Endothelial cell of umbilical vein (primary cell): ENCODE measurements around the gene ATP10B. TPM values are rescaled to one million over a fixed set of nuclear protein-coding genes. Genes with fewer than 3 reads are reported as not detected.
A peak's percentile ranks its signal among the peaks of the same experiment; 100 is the strongest.

ENCODE experiments used
- BruUV-seq: library from RNA; stranded (reverse); fragments of 400-500 nt; replicated peaks from 2 replicates; lab custom pipeline; 2021; lab: Mats Ljungman, UMichigan
- CTCF ChIA-PET: fragments of 300-600, 350-600 bp; sonication (Branson Sonifier 250); formaldehyde crosslinking; loops from one replicate; lab custom pipeline; 2021; ENCODE audit warnings: antibody characterized with exemption, inconsistent platforms; lab: Charles Lee
- POLR2A ChIA-PET: fragments of 300-600, 350-600 bp; sonication (Branson Sonifier 250); formaldehyde crosslinking; loops from one replicate; lab custom pipeline; 2021; ENCODE audit warnings: antibody characterized with exemption, inconsistent platforms; lab: Charles Lee
- DNase-seq: peaks from one replicate; pipeline ENCODE4 v3.0.0-alpha.2; 2011; ENCODE audit warnings: low read depth, low spot score
- FAIRE-seq: peaks from 2 replicates; lab custom pipeline; 2011; peaks lifted over from hg19 to GRCh38; lab: Jason Lieb, UNC
- H2AFZ ChIP-seq: 2 replicates; pipeline ENCODE4 v1.6.0; 2012; ENCODE audit warnings: low read depth, low read length, control low read depth, inconsistent platforms
- H3K27ac ChIP-seq: 2 replicates; pipeline ENCODE4 v1.5.1; 2011; ENCODE audit warnings: low read depth, mild to moderate bottlenecking, control low read depth, low read length, moderate library complexity; ENCODE audit not compliant: insufficient read depth
- H3K27me3 ChIP-seq, 2 experiments: 2 replicates each; pipeline versions ENCODE4 v1.6.0 to v1.6.1; 2011; ENCODE audit warnings: low read length in 2 of 2, mixed read lengths in 1 of 2; ENCODE audit not compliant: control insufficient read depth in 2 of 2, insufficient read depth in 2 of 2
- H3K36me3 ChIP-seq, 2 experiments: 2 replicates in 1 of 2; 3 replicates in 1 of 2; pipeline ENCODE4 v1.5.1; 2011; ENCODE audit warnings: low read length in 2 of 2, mild to moderate bottlenecking in 1 of 2, moderate library complexity in 1 of 2; ENCODE audit not compliant: control insufficient read depth in 2 of 2, insufficient read depth in 2 of 2; ENCODE audit errors: extremely low read depth in 1 of 2
- H3K4me1 ChIP-seq: 3 replicates; pipeline ENCODE4 v1.5.1; 2011; ENCODE audit warnings: mild to moderate bottlenecking, low read length; ENCODE audit not compliant: control insufficient read depth, insufficient read depth; ENCODE audit errors: extremely low read depth
- H3K4me2 ChIP-seq: 2 replicates; pipeline ENCODE4 v1.6.1; 2011; ENCODE audit warnings: low read length, control low read depth, mixed read lengths; ENCODE audit not compliant: insufficient read depth
- H3K4me3 ChIP-seq, 3 experiments: fragments of 200-600 bp in 1 of 3; sonication (generic), shearing (Covaris generic) in 1 of 3; replicated peaks in 1 of 3; 2 replicates each; pipeline ENCODE4 v1.5.1; 2011 to 2016; ENCODE audit warnings: control low read depth in 3 of 3, low read length in 3 of 3, mild to moderate bottlenecking in 2 of 3, inconsistent platforms in 1 of 3, low read depth in 1 of 3, moderate library complexity in 1 of 3; ENCODE audit not compliant: insufficient read depth in 1 of 3
- H3K79me2 ChIP-seq: 2 replicates; pipeline ENCODE4 v1.6.0; 2012; ENCODE audit warnings: low read length, inconsistent platforms; ENCODE audit not compliant: control insufficient read depth, insufficient read depth
- H3K9ac ChIP-seq: replicated peaks from 2 replicates; pipeline ENCODE3; 2011; ENCODE audit warnings: low read length, control low read depth; ENCODE audit not compliant: insufficient read depth; ENCODE audit errors: extremely low read depth
- H3K9me1 ChIP-seq: replicated peaks from 3 replicates; pipeline ENCODE4 v1.6.0; 2011; ENCODE audit warnings: mild to moderate bottlenecking, low read length; ENCODE audit not compliant: control insufficient read depth, insufficient read depth; ENCODE audit errors: extremely low read depth
- H3K9me3 ChIP-seq: replicated peaks from 2 replicates; pipeline ENCODE4 v1.5.1; 2012; ENCODE audit warnings: low read length, inconsistent platforms; ENCODE audit not compliant: control insufficient read depth, insufficient read depth
- H4K20me1 ChIP-seq: replicated peaks from 2 replicates; pipeline ENCODE3; 2011; ENCODE audit warnings: mild to moderate bottlenecking, low read length; ENCODE audit not compliant: control insufficient read depth, insufficient read depth; ENCODE audit errors: extremely low read depth
- EZH2 ChIP-seq: IDR thresholded peaks from 2 replicates; pipeline ENCODE4 v1.6.1; 2012; ENCODE audit warnings: borderline replicate concordance, low read depth, mild to moderate bottlenecking, moderate library complexity, low read length, inconsistent platforms; ENCODE audit not compliant: severe bottlenecking
- FOS ChIP-seq: IDR thresholded peaks from 2 replicates; pipeline ENCODE4 v1.6.1; 2011; ENCODE audit warnings: mild to moderate bottlenecking, low read length, moderate library complexity, borderline replicate concordance; ENCODE audit not compliant: insufficient read depth
- GATA2 ChIP-seq: IDR thresholded peaks from 2 replicates; pipeline ENCODE4 v1.7.0; 2011; ENCODE audit warnings: low read depth, mild to moderate bottlenecking, moderate library complexity, mixed read lengths, low read length; ENCODE audit not compliant: insufficient read length, insufficient read depth
- MYC ChIP-seq: IDR thresholded peaks from one replicate; pipeline ENCODE4 v1.6.1; 2011; ENCODE audit warnings: mild to moderate bottlenecking, low read depth, low read length
- POLR2A ChIP-seq: IDR thresholded peaks from 2 replicates; pipeline ENCODE4 v1.6.1; 2012; ENCODE audit warnings: low read depth, mild to moderate bottlenecking, control low read depth, low read length
- POLR2AphosphoS5 ChIP-seq: IDR thresholded peaks from 2 replicates; pipeline ENCODE4 v1.6.1; 2012; ENCODE audit warnings: low read depth, mild to moderate bottlenecking, control low read depth, low read length, moderate library complexity; ENCODE audit not compliant: insufficient read depth
- dilution Hi-C: fragments of 300-500 bp; cut with MboI; formaldehyde crosslinking; loops from one replicate; pipeline ENCODE4 v1.15.0; 2019; ENCODE audit warnings: low sequenced_read_pairs; ENCODE audit not compliant: extremely low pct_ligation_motif_present
- intact Hi-C: fragments of 100-400 bp; cut with micrococcal nuclease; formaldehyde crosslinking; loops from one replicate; pipeline ENCODE4 v1.10.0; 2022
- polyA plus RNA-seq, 4 experiments: library from polyadenylated mRNA; depleted of rRNA in 3 of 4; stranded (reverse) in 3 of 4; unstranded in 1 of 4; fragments of >200 nt; gene quantifications; 2 replicates each; pipeline versions ENCODE4 v1.2.1 to v1.2.3, GENCODE V29; 2011 to 2012; ENCODE audit warnings: missing spikeins in 1 of 4
- total RNA-seq: library from RNA; stranded (reverse); gene quantifications from 2 replicates; pipeline ENCODE4 v1.2.3, GENCODE V29; 2021
- TF ChIP-seq, protein P1 (sequence below): IDR thresholded peaks from 2 replicates; pipeline ENCODE4 v1.6.1; 2011; ENCODE audit not compliant: insufficient read depth, insufficient read length

Gene ATP10B
- total and polyA plus RNA-seq, 2 donors (not counting 3 experiments of a cell fraction or from before 2014, with no cell fraction given): not detected

DNA sequence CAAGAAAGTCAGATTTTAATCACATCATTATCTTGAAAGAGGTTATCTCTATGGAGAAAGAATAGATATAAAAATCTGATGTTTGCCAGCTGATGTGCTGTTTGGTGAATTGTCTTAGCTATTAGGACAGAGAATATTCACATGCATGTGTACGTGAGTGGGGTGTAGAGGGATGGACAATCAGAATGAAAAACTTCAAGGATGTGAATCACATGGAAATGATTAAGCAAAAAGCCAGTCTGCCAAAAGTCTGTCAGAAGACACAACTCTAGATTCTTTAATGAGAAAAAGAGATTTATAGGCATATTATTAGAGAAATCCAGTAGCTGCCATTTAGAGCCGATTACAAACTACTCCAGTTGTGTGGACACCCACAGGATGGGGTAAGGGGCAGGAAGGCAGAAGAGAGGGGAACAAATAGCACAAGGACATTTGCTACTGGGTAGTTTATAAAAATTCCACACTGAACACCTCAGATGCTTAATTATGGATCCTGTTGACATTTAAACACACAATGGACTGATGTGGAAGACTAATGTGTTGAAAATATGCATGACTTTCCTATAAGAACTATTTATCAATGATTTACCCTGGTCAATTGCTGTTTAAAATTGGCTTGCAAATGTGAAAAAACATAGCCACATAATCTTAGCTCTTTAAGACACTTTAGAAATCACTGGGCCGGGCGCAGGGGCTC, 302.9 kb downstream of the ATP10B start:
- dilution Hi-C loops (no loop called here), intact Hi-C loops (no loop called here)
- TF ChIP-seq FOS (peak; percentile 37), POLR2AphosphoS5 (no peak), EZH2 (no peak), POLR2A (no peak), GATA2 (no peak)
- TF ChIP-seq, protein P1, sequence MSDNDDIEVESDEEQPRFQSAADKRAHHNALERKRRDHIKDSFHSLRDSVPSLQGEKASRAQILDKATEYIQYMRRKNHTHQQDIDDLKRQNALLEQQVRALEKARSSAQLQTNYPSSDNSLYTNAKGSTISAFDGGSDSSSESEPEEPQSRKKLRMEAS: no peak
- Histone ChIP-seq H3K9ac (no peak overlapping the region), H3K27me3 (no peaks in the 10 kb centered on the region), H4K20me1 (no peaks in the 10 kb centered on the region), H3K36me3 (no peaks in the 10 kb centered on the region), H3K4me3 (no peak overlapping the region), H3K79me2 (no peaks in the 10 kb centered on the region), H2AFZ (no peak overlapping the region), H3K4me2 (no peak overlapping the region), H3K4me1 (no peaks in the 10 kb centered on the region), H3K9me1 (no peaks in the 10 kb centered on the region), H3K27ac (no peak overlapping the region), H3K9me3 (no peaks in the 10 kb centered on the region)
- POLR2A ChIA-PET: no interaction called here
- no peak for DNase-seq
- CTCF ChIA-PET: no interaction called here
- no TSS peak for BruUV-seq
- no peak for FAIRE-seq

DNA sequence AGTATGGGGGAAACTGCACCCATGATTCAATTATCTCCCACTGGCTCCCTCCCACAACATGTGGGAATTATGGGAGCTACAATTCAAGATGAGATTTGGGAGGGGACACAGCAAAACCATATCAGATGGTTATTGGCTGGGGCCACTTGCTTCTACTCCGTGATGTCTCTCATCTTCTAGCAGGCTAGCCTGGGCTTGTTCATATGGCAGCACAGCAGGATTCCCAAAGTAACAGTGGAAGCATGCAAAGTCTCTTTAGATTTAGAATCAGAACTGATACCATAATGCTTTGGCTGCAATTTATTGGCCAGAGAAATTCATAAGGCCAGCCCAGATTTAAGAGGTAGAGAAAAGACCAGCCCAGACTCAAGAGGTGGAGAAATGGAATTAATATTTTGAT, 304.1 kb downstream of the ATP10B start:
- no peak overlapping the region for H3K4me3 ChIP-seq
- no peak overlapping the region for H2AFZ ChIP-seq
- no peaks in the 10 kb centered on the region for H3K36me3 ChIP-seq
- no peaks in the 10 kb centered on the region for H3K27me3 ChIP-seq
- no peaks in the 10 kb centered on the region for H4K20me1 ChIP-seq
- FAIRE-seq: no peak
- H3K9me1 ChIP-seq: no peaks in the 10 kb centered on the region
- H3K27ac ChIP-seq: no peak overlapping the region
- no TSS peak for BruUV-seq
- TF ChIP-seq GATA2: no peak
- TF ChIP-seq, protein P1: no peak
- no peak for TF ChIP-seq MYC
- TF ChIP-seq POLR2A: no peak
- TF ChIP-seq EZH2: no peak
- no peak for TF ChIP-seq POLR2AphosphoS5
- H3K4me2 ChIP-seq: no peak overlapping the region
- ChIA-PET POLR2A (no interaction called here), CTCF (no interaction called here)
- H3K79me2 ChIP-seq: no peaks in the 10 kb centered on the region
- DNase-seq: no peak
- no peak overlapping the region for H3K9ac ChIP-seq
- intact Hi-C loops (no loop called here), dilution Hi-C loops (no loop called here)
- H3K9me3 ChIP-seq: no peaks in the 10 kb centered on the region
- no peaks in the 10 kb centered on the region for H3K4me1 ChIP-seq
